Measurements from ENCODE around the gene SLC2A8. TPM values are rescaled to one million over a fixed set of nuclear protein-coding genes. Genes with fewer than 3 reads are reported as not detected.

Gene SLC2A8
- 0.43 and 10.0 TPM in 2 replicates for total RNA-seq

GRCh38 chr9:127396808-127397645 lies at the start of gene SLC2A8:
Gene SLC2A8 (plus strand): TSS chr9:127397169. CDS start chr9:127397231, 62 bp downstream.

GRCh38 chr9:127423934-127424675 lies 27.1 kb downstream of the SLC2A8 start, which contains the start of gene ZNF79:
Gene ZNF79 (plus strand): TSS chr9:127424382. CDS start chr9:127424788, 406 bp downstream.

GRCh38 chr9:127450830-127451607 lies 54.0 kb downstream of the SLC2A8 start, which contains the start of the genes LRSAM1 and RPL12:
Gene LRSAM1 (plus strand): TSS chr9:127451510. CDS start chr9:127454528, 3,018 bp downstream.
Gene RPL12 (minus strand): TSS chr9:127451406. CDS start chr9:127451317, 89 bp downstream.

Other genes with a start within 250 kb of the SLC2A8 start
- 0.58 and 1.4 TPM in 2 replicates for gene GARNL3, start 132.4 kb upstream of the SLC2A8 start, total RNA-seq
- 2.5 and 4.3 TPM in 2 replicates for gene ZNF79, start 27.2 kb downstream of the SLC2A8 start, total RNA-seq
- 2,910 and 3,703 TPM in 2 replicates for gene RPL12, start 54.2 kb downstream of the SLC2A8 start, total RNA-seq
- 9.2 and 10.7 TPM in 2 replicates for gene LRSAM1, start 54.3 kb downstream of the SLC2A8 start, total RNA-seq
- gene STXBP1, start 215.1 kb downstream of the SLC2A8 start, total RNA-seq = 20.5 and 31.7 TPM in 2 replicates

Data from pericardium fibroblast (primary cell).